H7 (cell line): ENCODE data around the gene ARHGAP28. TPM values are rescaled to one million over a fixed set of nuclear protein-coding genes. Genes with fewer than 3 reads are reported as not detected.
"Not testable (repeated sequence)": the region's sequence is repeated elsewhere in the genome, so short reads cannot be mapped to it uniquely, and the experiment has no call there.

Source experiments
- DNase-seq: peaks from one replicate; pipeline ENCODE4 v3.0.0; 2012
- H3K27me3 ChIP-seq: 2 replicates; pipeline ENCODE4 v1.6.0; 2011; ENCODE audit warnings: mild to moderate bottlenecking, low read length; ENCODE audit not compliant: control insufficient read depth, insufficient read depth
- H3K36me3 ChIP-seq: replicated peaks from 2 replicates; pipeline ENCODE4 v1.5.1; 2011; ENCODE audit warnings: low read length; ENCODE audit not compliant: control insufficient read depth, insufficient read depth
- H3K4me3 ChIP-seq: 2 replicates; pipeline ENCODE4 v1.5.1; 2011; ENCODE audit warnings: low read depth, mild to moderate bottlenecking, control low read depth, low read length, moderate library complexity; ENCODE audit not compliant: insufficient read depth
- total RNA-seq: library from RNA; depleted of rRNA; stranded (reverse); fragments of >200 nt; shearing (Covaris generic); gene quantifications from 2 replicates; pipeline ENCODE4 v1.2.3, GENCODE V29; 2014

Gene ARHGAP28
- total RNA-seq, 1 experiment from 2014 or later, result 32.3 TPM

GRCh38 chr18:6837904-6838303 lies 108.4 kb downstream of the ARHGAP28 start:
- no peak overlapping the region for H3K4me3 ChIP-seq
- no peaks in the 10 kb centered on the region for H3K36me3 ChIP-seq
- H3K27me3 ChIP-seq, result no peaks in the 10 kb centered on the region
- no peak for DNase-seq

GRCh38 chr18:6842081-6842480 lies 112.6 kb downstream of the ARHGAP28 start:
- Histone ChIP-seq H3K36me3 (no peaks in the 10 kb centered on the region), H3K27me3 (no peaks in the 10 kb centered on the region), H3K4me3 (no peak overlapping the region)
- DNase-seq, result no peak

GRCh38 chr18:6843308-6843707 lies 113.8 kb downstream of the ARHGAP28 start:
- no peaks in the 10 kb centered on the region for H3K36me3 ChIP-seq
- DNase-seq, result no peak
- H3K4me3 ChIP-seq, result no peak overlapping the region
- H3K27me3 ChIP-seq, result no peaks in the 10 kb centered on the region

- H3K4me3 ChIP-seq, H3K27me3 ChIP-seq, H3K36me3 ChIP-seq, DNase-seq: not testable (repeated sequence)
These were observed 116.0 kb downstream of the ARHGAP28 start for GRCh38 chr18:6845521-6845920.

GRCh38 chr18:6850396-6850795 lies 120.9 kb downstream of the ARHGAP28 start:
- H3K4me3 ChIP-seq, result no peak overlapping the region
- H3K27me3 ChIP-seq, result no peaks in the 10 kb centered on the region
- H3K36me3 ChIP-seq, result no peaks in the 10 kb centered on the region
- no peak for DNase-seq

GRCh38 chr18:6851480-6851879 lies 122.0 kb downstream of the ARHGAP28 start:
- H3K4me3 ChIP-seq, result no peak overlapping the region
- no peaks in the 10 kb centered on the region for H3K27me3 ChIP-seq
- DNase-seq, result no peak
- H3K36me3 ChIP-seq, result no peaks in the 10 kb centered on the region

GRCh38 chr18:6854811-6855210 lies 125.3 kb downstream of the ARHGAP28 start:
- Histone ChIP-seq H3K36me3 (no peaks in the 10 kb centered on the region), H3K4me3 (no peak overlapping the region), H3K27me3 (no peaks in the 10 kb centered on the region)
- DNase-seq, result no peak

GRCh38 chr18:6855767-6856166 lies 126.3 kb downstream of the ARHGAP28 start:
- no peak overlapping the region for H3K4me3 ChIP-seq
- DNase-seq, result no peak
- no peaks in the 10 kb centered on the region for H3K27me3 ChIP-seq
- no peaks in the 10 kb centered on the region for H3K36me3 ChIP-seq

- H3K36me3 ChIP-seq, result no peaks in the 10 kb centered on the region
- no peaks in the 10 kb centered on the region for H3K27me3 ChIP-seq
- H3K4me3 ChIP-seq, result no peak overlapping the region
- peak; percentile 29 for DNase-seq
These were observed 127.8 kb downstream of the ARHGAP28 start for GRCh38 chr18:6857300-6857699.

- H3K4me3 ChIP-seq, result no peak overlapping the region
- no peaks in the 10 kb centered on the region for H3K36me3 ChIP-seq
- no peaks in the 10 kb centered on the region for H3K27me3 ChIP-seq
- no peak for DNase-seq
These were observed 130.3 kb downstream of the ARHGAP28 start for GRCh38 chr18:6859676-6860422.

- Histone ChIP-seq H3K4me3 (no peak overlapping the region), H3K27me3 (no peaks in the 10 kb centered on the region), H3K36me3 (no peaks in the 10 kb centered on the region)
- no peak for DNase-seq
These were observed 131.4 kb downstream of the ARHGAP28 start for GRCh38 chr18:6860804-6861448.

GRCh38 chr18:6865251-6865650 lies 135.7 kb downstream of the ARHGAP28 start:
- no peak overlapping the region for H3K4me3 ChIP-seq
- no peaks in the 10 kb centered on the region for H3K27me3 ChIP-seq
- no peak for DNase-seq
- no peaks in the 10 kb centered on the region for H3K36me3 ChIP-seq

GRCh38 chr18:6866552-6867085 lies 137.1 kb downstream of the ARHGAP28 start:
- H3K27me3 ChIP-seq, result no peaks in the 10 kb centered on the region
- no peak overlapping the region for H3K4me3 ChIP-seq
- no peak for DNase-seq
- H3K36me3 ChIP-seq, result no peaks in the 10 kb centered on the region

- Histone ChIP-seq H3K4me3 (no peak overlapping the region), H3K36me3 (no peaks in the 10 kb centered on the region), H3K27me3 (no peaks in the 10 kb centered on the region)
- DNase-seq, result no peak
These were observed 138.5 kb downstream of the ARHGAP28 start for GRCh38 chr18:6868033-6868432.

GRCh38 chr18:6871566-6871965 lies 142.1 kb downstream of the ARHGAP28 start:
- H3K27me3 ChIP-seq, result no peaks in the 10 kb centered on the region
- H3K4me3 ChIP-seq, result no peak overlapping the region
- no peaks in the 10 kb centered on the region for H3K36me3 ChIP-seq
- no peak for DNase-seq
